HG02970 (cell line): Measurements from ENCODE around the gene SLC25A47.
"Not testable (repeated sequence)": the region's sequence is repeated elsewhere in the genome, so short reads cannot be mapped to it uniquely, and the experiment has no call there.

Experiments used
- ATAC-seq: cut with Tn5 transposase; IDR thresholded peaks from one replicate; pipeline ENCODE4 v1.9.1; 2021; ENCODE audit warnings: mild to moderate bottlenecking, moderate library complexity, moderate number of reproducible peaks; ENCODE audit not compliant: unreplicated experiment, low FRiP score

SLC25A47 gene

GRCh38 chr14:100323121-100323941 is at the start of gene SLC25A47:
Gene SLC25A47, plus strand, starts transcription at chr14:100323339. Its CDS starts 76 bp downstream, at chr14:100323415.
- ATAC-seq: no peak

GRCh38 chr14:100274250-100274649 is 48.9 kb upstream of the SLC25A47 start:
- ATAC-seq: no peak

- ATAC-seq: no peak
Observed at GRCh38 chr14:100275214-100275613, 47.9 kb upstream of the SLC25A47 start.

GRCh38 chr14:100278702-100279101 is 44.4 kb upstream of the SLC25A47 start:
- ATAC-seq: no peak

- ATAC-seq: no peak
Observed at GRCh38 chr14:100279133-100279532, 44.0 kb upstream of the SLC25A47 start.

GRCh38 chr14:100279563-100279962 is 43.6 kb upstream of the SLC25A47 start:
- ATAC-seq: no peak

GRCh38 chr14:100281286-100282082 is 41.7 kb upstream of the SLC25A47 start:
- no peak for ATAC-seq

- ATAC-seq: no peak
Observed at GRCh38 chr14:100282083-100282350, 41.1 kb upstream of the SLC25A47 start.

- ATAC-seq: no peak
Observed at GRCh38 chr14:100282766-100283419, 40.2 kb upstream of the SLC25A47 start.

- ATAC-seq: not testable (repeated sequence)
Observed at GRCh38 chr14:100283436-100283835, 39.7 kb upstream of the SLC25A47 start.

GRCh38 chr14:100283984-100284881 is 38.9 kb upstream of the SLC25A47 start:
- ATAC-seq: no peak

GRCh38 chr14:100285021-100285912 is 37.9 kb upstream of the SLC25A47 start:
- ATAC-seq: peak; percentile 87

- ATAC-seq: no peak
Observed at GRCh38 chr14:100285913-100286400, 37.2 kb upstream of the SLC25A47 start.

- no peak for ATAC-seq
Observed at GRCh38 chr14:100286484-100287191, 36.5 kb upstream of the SLC25A47 start.

- no peak for ATAC-seq
Observed at GRCh38 chr14:100287202-100287997, 35.7 kb upstream of the SLC25A47 start.

GRCh38 chr14:100287998-100288295 is 35.2 kb upstream of the SLC25A47 start:
- not testable (repeated sequence) for ATAC-seq

GRCh38 chr14:100288382-100289185 is 34.6 kb upstream of the SLC25A47 start:
- no peak for ATAC-seq
